Frontal cortex (tissue), 4 donors: ENCODE measurements around the gene ZNF506. TPM values are rescaled to one million over a fixed set of nuclear protein-coding genes. Genes with fewer than 3 reads are reported as not detected.
"Not testable (repeated sequence)": the region's sequence is repeated elsewhere in the genome, so short reads cannot be mapped to it uniquely, and the experiment has no call there.

Experiments used
- DNase-seq, 2 donors: peaks; one replicate each; pipeline ENCODE4 v3.0.0; 2012; ENCODE audit warnings: low spot score in 2 of 2
- FAIRE-seq: peaks from 2 replicates; lab custom pipeline; 2012; peaks lifted over from hg19 to GRCh38; lab: Jason Lieb, UNC
- total RNA-seq: library from RNA; depleted of rRNA; stranded (reverse); fragments of >200 nt; gene quantifications from one replicate; pipeline ENCODE4 v1.2.3, GENCODE V29; 2014
- donor health status: control.
- donor health status: control.
- donor health status: control.

ZNF506 gene
- total RNA-seq, 1 donor from 2014 or later, result 57.1 TPM

GRCh38 chr19:19782783-19783182 lies 38.8 kb downstream of the ZNF506 start:
- FAIRE-seq, result no peak
- no peak for DNase-seq

- not testable (repeated sequence) for FAIRE-seq, DNase-seq
These were observed 39.8 kb downstream of the ZNF506 start for GRCh38 chr19:19781791-19782190.

DNA sequence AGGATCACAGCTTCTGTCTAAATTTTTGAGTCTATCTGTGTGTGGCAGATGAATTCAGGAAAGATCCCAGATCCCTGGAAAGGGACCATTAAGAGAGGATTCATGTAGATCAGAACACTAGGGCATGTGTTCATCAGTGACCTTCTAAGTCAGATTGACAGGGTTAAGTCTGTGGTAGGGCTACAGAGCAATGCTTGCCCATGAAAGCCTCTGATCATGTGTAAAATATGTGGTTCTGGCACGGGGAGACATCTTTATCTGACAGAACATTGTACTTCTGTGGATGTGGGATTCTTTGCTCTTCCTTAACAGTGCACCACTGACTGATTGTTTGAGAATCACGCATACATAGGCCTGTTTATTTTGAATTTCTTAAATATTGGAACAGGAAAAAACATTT lies 42.9 kb downstream of the ZNF506 start:
- FAIRE-seq, result no peak
- no peak for DNase-seq

- DNase-seq, result no peak
- FAIRE-seq, result no peak
These were observed 43.9 kb downstream of the ZNF506 start for GRCh38 chr19:19777692-19778091.

DNA sequence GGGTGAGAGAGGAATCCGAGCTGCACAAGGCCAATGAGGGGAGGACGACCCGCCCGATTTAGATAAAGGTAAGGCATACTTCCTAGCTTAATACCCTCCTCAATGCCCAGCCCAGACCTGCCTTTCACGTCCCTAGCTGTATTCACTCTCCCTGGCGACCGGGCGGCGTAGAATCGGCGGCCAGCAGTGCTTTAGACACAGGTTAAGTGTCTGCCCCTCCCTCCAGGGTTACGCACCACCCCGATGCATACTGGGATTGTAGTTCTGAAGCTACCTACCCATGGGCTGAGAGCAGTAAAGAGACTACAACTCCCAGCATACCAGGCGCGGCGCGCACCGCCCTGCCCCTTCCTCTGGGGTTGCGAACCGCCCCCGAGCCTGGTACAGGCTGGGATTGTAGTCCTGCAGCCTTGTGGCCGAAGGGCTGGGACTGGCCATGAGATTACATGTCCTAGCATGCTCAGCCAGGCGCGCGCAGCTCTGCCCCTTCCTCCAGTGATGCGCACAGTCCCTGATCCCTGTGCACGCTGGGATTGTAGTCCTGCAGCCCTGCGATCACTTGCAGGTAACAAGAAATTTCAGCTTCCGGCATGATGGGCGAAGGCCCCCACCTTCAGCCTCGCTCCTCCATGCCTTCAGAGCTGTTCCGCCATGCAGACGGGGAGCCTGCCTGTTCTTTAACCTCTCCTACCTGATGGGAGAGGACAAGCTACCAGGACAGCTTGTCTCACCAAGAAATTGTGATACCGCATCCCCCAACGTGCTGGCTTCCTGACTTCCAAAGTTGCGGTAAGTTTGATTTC lies 45.1 kb downstream of the ZNF506 start:
- peak; percentile 91 for FAIRE-seq
- DNase-seq, result peak; percentile 83 to 89

GRCh38 chr19:19775891-19776205 lies 45.7 kb downstream of the ZNF506 start:
- FAIRE-seq (no peak), DNase-seq (no peak)

DNA sequence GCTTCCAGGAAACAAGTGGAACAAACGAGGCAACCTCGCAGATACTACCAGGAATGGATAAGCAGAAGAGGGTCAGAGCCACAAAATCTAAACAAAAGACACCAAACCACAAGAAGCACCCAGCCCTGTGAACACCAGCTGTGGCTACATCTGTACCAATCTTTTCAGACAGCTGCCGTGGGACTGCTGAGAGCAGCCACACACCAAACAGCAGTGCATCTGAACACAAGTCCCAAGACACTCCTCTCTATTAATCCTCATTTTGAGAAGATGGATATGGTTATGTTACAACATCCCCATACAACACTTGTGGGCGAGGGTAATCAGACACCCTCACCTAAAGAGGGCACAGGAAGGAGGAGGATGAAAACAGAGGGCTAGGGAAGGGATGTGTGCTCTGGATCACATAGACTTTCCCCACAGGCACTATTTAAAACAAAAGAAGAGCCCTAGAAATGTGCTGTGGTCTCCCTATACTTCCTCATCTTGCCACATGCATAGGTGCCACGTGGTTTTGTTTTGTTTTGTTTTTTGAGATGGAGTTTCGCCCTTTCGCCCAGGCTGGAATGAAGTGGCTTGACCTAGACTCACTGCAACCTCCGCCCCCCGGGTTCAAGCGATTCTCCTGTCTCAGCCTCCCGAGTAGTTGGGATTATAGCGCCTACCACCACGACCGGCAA lies 47.1 kb downstream of the ZNF506 start:
- FAIRE-seq (no peak), DNase-seq (no peak)

- not testable (repeated sequence) for DNase-seq, FAIRE-seq
These were observed 49.6 kb downstream of the ZNF506 start for GRCh38 chr19:19771963-19772362.

DNA sequence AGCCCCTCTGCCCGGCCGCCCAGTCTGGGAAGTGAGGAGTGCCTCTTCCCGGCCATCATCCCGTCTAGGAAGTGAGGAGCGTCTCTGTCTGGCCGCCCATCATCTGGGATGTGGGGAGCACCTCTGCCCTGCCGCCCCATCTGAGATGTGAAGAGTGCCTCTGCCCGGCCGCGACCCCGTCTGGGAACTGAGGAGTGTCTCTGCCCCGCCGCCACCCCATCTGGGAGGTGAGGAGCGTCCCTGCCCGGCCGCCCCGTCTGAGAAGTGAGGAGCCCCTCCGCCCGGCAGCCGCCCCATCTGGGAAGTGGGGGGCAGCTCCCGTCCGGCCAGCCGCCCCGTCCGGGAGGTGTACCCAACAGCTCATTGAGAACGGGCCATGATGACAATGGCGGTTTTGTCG lies 51.6 kb downstream of the ZNF506 start:
- not testable (repeated sequence) for FAIRE-seq, DNase-seq

DNA sequence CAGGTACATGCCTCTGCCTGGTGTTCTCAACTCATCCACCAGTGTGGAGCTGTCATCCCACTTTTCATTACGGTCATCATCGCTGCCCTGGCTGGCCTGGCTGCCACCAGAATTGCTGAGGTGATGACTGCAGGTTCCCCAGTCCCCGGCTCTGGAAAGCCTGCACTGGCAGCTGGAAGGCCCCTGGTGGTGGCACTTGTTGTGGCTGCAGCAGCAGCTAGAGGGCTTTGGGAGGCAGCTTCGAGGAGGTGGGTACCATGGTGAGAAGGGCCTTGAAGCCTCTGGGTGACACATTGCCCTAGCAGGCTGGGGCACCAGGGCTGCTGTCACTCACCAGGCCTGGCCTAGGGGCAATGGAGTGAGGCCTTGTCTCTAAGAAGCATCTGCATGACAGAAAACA lies 63.4 kb downstream of the ZNF506 start:
- FAIRE-seq, result no peak
- no peak for DNase-seq

- DNase-seq (peak in 1 of 2 donors; percentile 16), FAIRE-seq (no peak)
These were observed 68.7 kb downstream of the ZNF506 start for GRCh38 chr19:19752760-19753403.

DNA sequence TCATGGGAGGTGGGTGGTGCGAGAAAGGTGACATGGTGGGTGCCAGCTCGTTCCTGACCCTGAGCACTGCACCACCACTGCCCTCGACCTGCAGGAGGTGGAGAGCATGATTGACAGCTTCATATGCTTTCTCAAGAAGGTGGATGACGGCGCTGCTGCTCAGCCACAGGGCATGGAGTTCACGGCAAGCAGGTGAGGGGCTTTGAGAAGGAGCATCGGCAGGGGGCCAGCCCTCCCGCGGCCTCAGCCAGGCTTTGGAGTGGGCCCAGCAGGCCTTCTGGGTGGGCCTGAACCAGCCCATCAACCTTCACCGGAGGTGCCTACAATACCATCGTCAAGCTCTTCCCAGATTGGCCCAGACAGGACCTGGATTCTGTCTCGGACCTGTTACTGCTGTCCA lies 69.7 kb downstream of the ZNF506 start:
- no peak for DNase-seq
- no peak for FAIRE-seq

- no peak for FAIRE-seq
These were observed 70.4 kb downstream of the ZNF506 start for GRCh38 chr19:19750842-19751790.

DNA sequence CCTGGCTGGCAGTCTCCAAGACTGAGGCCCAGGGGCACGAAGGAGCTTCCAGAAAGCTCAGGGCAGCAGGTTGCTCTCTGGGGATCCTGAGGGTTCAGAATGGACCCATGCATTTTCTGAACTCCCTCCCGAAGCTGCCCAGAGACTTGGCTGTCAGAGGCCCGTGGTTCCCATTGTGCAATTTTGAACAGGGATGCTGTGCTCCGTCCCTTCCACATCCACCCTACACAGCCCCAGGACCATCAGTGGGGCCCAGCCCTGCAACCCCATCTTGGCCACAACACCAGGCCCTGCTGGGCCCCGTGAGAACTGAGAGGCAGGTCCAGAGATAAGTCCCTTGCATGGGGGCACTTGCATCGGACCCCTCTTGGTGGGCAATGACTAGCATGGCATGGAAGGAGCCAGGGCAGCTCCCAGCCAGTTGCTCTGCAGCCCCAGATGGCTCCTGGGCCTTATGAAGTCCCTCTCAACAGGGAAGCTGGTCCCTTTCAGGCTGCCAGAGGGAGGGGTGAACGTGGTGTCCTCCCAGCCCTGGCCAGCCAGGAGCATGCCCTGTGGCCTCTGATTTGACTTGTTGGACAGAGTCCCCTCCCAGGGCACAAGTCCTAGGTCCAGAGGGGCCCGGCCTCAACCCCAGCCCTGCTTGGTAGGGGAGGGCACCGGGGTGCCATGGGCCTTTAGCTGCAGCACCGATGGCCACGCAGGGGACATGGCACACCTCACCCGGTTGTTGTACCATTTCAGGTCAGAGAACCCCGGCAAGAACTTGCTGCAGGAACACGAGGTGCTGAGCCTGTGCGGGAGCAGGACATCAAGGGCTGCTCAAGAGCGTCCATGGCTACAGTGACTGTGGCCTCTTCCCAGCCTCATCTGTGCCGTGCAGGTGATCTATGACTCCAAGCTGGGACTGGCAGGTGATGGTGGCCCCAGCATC lies 71.4 kb downstream of the ZNF506 start:
- FAIRE-seq (no peak), DNase-seq (no peak)

More at GRCh38 chr19:19750842-19751790, 70.4 kb downstream of the ZNF506 start:
- peak in 1 of 2 donors; percentile 8 for DNase-seq

DNA sequence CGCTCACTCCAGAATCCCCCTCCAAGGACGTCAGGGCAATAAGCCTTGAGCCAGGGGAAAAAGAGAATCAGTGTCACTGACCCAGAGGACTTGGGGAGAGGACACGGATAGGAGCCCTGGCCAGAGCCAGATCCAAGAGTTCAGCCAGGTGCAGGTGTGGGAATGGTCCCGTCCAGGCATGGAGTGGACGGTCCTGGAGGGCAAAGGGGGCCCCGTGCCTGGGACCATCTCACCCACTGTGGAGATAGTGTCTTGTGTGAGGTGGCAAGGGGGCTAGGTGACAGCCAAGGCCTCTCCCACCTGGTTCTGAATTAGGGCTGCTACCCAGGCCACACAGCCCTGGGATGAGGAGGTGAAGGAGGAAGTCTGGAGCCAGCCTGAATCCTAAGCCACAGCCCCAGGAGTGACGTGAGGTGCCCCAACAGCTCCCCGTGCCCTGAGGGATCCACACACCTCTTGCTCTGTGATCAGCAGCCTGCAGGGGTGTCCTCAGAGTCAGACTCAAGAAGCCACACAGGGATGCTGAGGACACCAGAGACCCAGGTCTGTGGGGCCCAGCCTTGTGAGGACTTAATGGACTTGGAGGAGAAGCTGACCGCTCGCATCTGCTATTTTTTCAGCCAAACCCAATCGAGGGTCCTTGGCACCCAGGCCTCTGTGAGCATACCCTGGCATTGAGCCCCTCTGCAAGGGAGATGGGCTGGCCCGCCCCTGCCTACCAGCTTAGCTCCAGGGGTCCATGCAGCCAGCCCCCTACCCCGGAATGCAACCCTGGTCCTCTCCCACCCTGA lies 72.2 kb downstream of the ZNF506 start:
- FAIRE-seq (no peak), DNase-seq (peak in 1 of 2 donors; percentile 13)

DNA sequence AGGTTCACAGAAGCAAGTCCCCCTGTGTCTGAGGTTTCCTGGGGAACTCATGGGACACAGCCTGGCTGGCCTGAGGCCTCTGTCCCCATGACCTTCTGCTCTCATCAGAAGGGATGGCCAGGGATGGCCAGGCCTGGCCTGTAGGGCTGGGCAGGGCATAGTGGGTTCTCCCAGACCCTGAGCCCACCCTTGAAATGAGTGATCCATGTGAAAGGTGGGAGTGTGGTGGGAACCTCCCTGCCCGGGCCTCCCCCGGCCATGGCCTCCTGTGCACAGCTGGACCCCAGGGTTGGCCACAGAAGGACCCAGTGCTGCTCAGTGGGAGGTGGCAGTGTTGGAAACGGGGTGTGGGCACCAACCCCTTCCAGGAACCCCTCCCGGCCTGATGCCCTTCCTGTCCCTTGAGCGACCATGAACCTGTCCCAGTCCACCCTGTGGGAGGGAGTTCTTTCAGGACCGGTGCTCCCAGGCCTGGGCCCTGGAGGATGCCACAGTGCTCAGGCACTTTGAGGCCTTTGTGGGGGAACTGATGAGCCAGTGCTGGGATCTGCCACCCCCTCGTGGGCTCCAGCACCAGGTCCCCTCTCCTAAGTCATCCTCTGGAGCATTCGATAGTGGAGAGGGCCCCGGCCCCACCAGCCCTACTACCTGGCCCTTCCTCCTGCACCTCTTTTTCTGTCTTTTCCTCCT lies 73.2 kb downstream of the ZNF506 start:
- no peak for DNase-seq
- no peak for FAIRE-seq
